ENCODE results near the gene VIPR2.

DNA sequence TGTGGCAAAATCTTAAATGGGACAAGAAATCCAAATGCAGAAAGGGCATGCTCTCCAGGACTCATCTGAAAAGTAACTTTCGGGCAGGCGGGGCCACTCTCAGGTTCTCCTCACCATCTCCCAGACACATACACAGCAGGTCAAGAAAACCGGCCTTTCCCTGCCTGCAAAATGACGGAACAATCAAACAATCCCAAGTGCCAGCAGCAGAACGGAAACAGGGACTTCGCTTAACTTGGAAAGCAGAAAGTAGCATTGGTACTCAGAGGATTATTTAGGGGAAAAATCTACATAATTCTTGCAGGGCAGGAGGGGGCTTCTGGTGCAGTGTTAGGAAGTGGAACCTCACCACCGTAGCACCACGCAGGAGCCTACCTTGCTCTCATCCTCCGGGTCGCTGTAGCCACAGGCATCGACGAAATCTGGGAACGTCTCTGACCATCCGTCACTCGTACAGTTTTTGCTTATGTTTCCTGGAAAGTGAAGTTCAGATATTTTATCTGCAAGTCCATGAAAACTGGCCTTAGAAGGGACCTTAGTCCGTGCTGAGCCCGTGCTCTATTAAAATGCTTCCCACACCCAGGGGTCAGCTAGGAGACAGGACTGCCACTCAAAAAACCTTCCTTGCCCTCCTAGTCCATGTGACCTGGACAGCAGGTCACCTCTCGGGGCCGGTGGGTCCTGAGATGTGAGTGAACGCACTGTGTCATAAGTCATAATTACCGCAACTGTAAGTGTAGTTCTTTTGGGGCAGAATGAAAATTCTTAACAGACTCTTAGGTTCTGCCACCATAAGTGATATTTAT is 41.1 kb downstream of the VIPR2 start:
- TF ChIP-seq, protein P1, sequence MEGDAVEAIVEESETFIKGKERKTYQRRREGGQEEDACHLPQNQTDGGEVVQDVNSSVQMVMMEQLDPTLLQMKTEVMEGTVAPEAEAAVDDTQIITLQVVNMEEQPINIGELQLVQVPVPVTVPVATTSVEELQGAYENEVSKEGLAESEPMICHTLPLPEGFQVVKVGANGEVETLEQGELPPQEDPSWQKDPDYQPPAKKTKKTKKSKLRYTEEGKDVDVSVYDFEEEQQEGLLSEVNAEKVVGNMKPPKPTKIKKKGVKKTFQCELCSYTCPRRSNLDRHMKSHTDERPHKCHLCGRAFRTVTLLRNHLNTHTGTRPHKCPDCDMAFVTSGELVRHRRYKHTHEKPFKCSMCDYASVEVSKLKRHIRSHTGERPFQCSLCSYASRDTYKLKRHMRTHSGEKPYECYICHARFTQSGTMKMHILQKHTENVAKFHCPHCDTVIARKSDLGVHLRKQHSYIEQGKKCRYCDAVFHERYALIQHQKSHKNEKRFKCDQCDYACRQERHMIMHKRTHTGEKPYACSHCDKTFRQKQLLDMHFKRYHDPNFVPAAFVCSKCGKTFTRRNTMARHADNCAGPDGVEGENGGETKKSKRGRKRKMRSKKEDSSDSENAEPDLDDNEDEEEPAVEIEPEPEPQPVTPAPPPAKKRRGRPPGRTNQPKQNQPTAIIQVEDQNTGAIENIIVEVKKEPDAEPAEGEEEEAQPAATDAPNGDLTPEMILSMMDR (IDR thresholded peaks at IDR 0.05; ENCODE audit: low read length), result no peak
- TF ChIP-seq EZH2phosphoT487 (IDR thresholded peaks at IDR 0.05; ENCODE audit: low read length) (no peak), EZH2 (optimal IDR thresholded peaks at IDR 0.05; ENCODE audit: low read depth, low read length) (no peak)

Measured in MM.1S (cell line).